WTC11 (cell line): ENCODE data around the gene CABLES1. TPM values are rescaled to one million over a fixed set of nuclear protein-coding genes. Genes with fewer than 3 reads are reported as not detected.

Experiments
- ATAC-seq: fragments of 200-7000 bp; cut with Tn5 transposase; 2 replicates; pipeline ENCODE4 v1.10.0; 2021; ENCODE audit warnings: mild to moderate bottlenecking, moderate library complexity
- CTCF ChIA-PET: fragments of 300-600 bp; sonication (Branson Sonifier 250); formaldehyde crosslinking; loops from one replicate; lab custom pipeline; 2021; ENCODE audit warnings: antibody characterized with exemption; lab: Charles Lee
- POLR2A ChIA-PET: fragments of 350-600 bp; sonication (Branson Sonifier 250); formaldehyde crosslinking; loops from one replicate; lab custom pipeline; 2021; ENCODE audit warnings: antibody characterized with exemption; lab: Charles Lee
- DNase-seq: peaks from one replicate; pipeline ENCODE4 v3.0.0; 2021; ENCODE audit warnings: low spot score
- H3K27ac Mint-ChIP-seq: 2 replicates; pipeline ENCODE4 v1.8.0; 2021; ENCODE audit warnings: mixed read lengths
- H3K27me3 Mint-ChIP-seq: 2 replicates; pipeline ENCODE4 v1.8.0; 2021; ENCODE audit warnings: low read depth, mild to moderate bottlenecking, moderate library complexity, mixed read lengths
- H3K36me3 Mint-ChIP-seq: 2 replicates; pipeline ENCODE4 v1.8.0; 2021; ENCODE audit warnings: mixed read lengths
- H3K4me1 Mint-ChIP-seq: 2 replicates; pipeline ENCODE4 v1.8.0; 2022; ENCODE audit warnings: mixed read lengths
- H3K4me3 Mint-ChIP-seq: 2 replicates; pipeline ENCODE4 v1.8.0; 2021; ENCODE audit warnings: mild to moderate bottlenecking, moderate library complexity, mixed read lengths
- H3K9me3 Mint-ChIP-seq: 2 replicates; pipeline ENCODE4 v1.8.0; 2021; ENCODE audit warnings: mixed read lengths
- CBFB ChIP-seq: sonication (generic); formaldehyde crosslinking; IDR thresholded peaks from 2 replicates; pipeline ENCODE4 v1.8.1; 2022; ENCODE audit warnings: mild to moderate bottlenecking, low read depth, missing genetic modification reagents
- CTCF ChIP-seq: fragments of 200-600 bp; IDR thresholded peaks from 2 replicates; pipeline ENCODE4 v1.8.0; 2022; ENCODE audit warnings: antibody characterized with exemption
- ESRRA ChIP-seq: sonication (generic); formaldehyde crosslinking; IDR thresholded peaks from 2 replicates; pipeline ENCODE4 v1.8.1; 2022; ENCODE audit warnings: mild to moderate bottlenecking, missing genetic modification reagents, borderline replicate concordance
- ETV6 ChIP-seq: sonication (generic); formaldehyde crosslinking; IDR thresholded peaks from 2 replicates; pipeline ENCODE4 v1.8.1; 2022; ENCODE audit warnings: mild to moderate bottlenecking, missing genetic modification reagents
- FOXP1 ChIP-seq: sonication (generic); formaldehyde crosslinking; IDR thresholded peaks from 2 replicates; pipeline ENCODE4 v1.8.0; 2022; ENCODE audit warnings: missing genetic modification reagents, mild to moderate bottlenecking, moderate library complexity, borderline replicate concordance
- HMGXB4 ChIP-seq: sonication (generic); formaldehyde crosslinking; IDR thresholded peaks from 2 replicates; pipeline ENCODE4 v1.8.1; 2023; ENCODE audit warnings: mild to moderate bottlenecking, moderate library complexity, missing genetic modification reagents
- MXD4 ChIP-seq: fragments of 250-450 bp; sonication (Bioruptor Pico); IDR thresholded peaks from 2 replicates; pipeline ENCODE4 v1.8.0; 2021; ENCODE audit warnings: mild to moderate bottlenecking, moderate library complexity, borderline replicate concordance
- RORB ChIP-seq: fragments of 250-450 bp; sonication (Bioruptor Pico); IDR thresholded peaks from 2 replicates; pipeline ENCODE4 v1.9.0; 2021; ENCODE audit warnings: mild to moderate bottlenecking
- SMAD3 ChIP-seq: sonication (generic); formaldehyde crosslinking; IDR thresholded peaks from 2 replicates; pipeline ENCODE4 v1.8.0; 2022; ENCODE audit warnings: missing genetic modification reagents, mild to moderate bottlenecking, borderline replicate concordance
- SMAD4 ChIP-seq: sonication (generic); formaldehyde crosslinking; IDR thresholded peaks from 2 replicates; pipeline ENCODE4 v1.8.0; 2022; ENCODE audit warnings: mild to moderate bottlenecking, missing genetic modification reagents
- ZNF138 ChIP-seq: sonication (generic); formaldehyde crosslinking; conservative IDR thresholded peaks from 2 replicates; pipeline ENCODE4 v1.8.1; 2022; ENCODE audit warnings: mild to moderate bottlenecking, moderate library complexity, missing genetic modification reagents
- ZNF671 ChIP-seq: fragments of 250-450 bp; sonication (Bioruptor Pico); IDR thresholded peaks from 2 replicates; pipeline ENCODE4 v1.8.0; 2021; ENCODE audit warnings: mild to moderate bottlenecking
- total RNA-seq: library from RNA; stranded (reverse); gene quantifications from 3 replicates; pipeline ENCODE4 v1.2.3, GENCODE V29; 2021
- TF ChIP-seq, protein P1 (sequence below): sonication (generic); formaldehyde crosslinking; IDR thresholded peaks from 2 replicates; pipeline ENCODE4 v1.8.0; 2022; ENCODE audit warnings: mild to moderate bottlenecking, missing genetic modification reagents
- TF ChIP-seq, protein P2 (sequence below): fragments of 250-450 bp; sonication (Bioruptor Pico); IDR thresholded peaks from 2 replicates; pipeline ENCODE4 v2.1.2; 2022; ENCODE audit warnings: mild to moderate bottlenecking, moderate library complexity

The CABLES1 gene
- total RNA-seq, 1 experiment from 2014 or later = 17.0 TPM

- no peaks in the 10 kb centered on the region for H3K9me3 Mint-ChIP-seq
- no peak for ATAC-seq
- peaks cover 9% of the 10 kb centered on the region for H3K4me1 Mint-ChIP-seq
- H3K36me3 Mint-ChIP-seq = peaks cover 14% of the 10 kb centered on the region; the same call in 1 of the 2 replicates
- no peak overlapping the region for H3K4me3 Mint-ChIP-seq
- H3K27me3 Mint-ChIP-seq = no peaks in the 10 kb centered on the region
- no peak overlapping the region for H3K27ac Mint-ChIP-seq
- ChIA-PET POLR2A (no interaction called here), CTCF (interaction anchor here (0.7 to 4.4 kb wide), 4 partner anchors 10 to 153 kb away, joined by 3 to 37 read pairs (median 4); no protein-coding TSS in a partner anchor)
- no peak for TF ChIP-seq ZNF138
- no peak for TF ChIP-seq ESRRA
- no peak for DNase-seq
Measured at GRCh38 chr18:23226391-23226790, 91.1 kb downstream of the CABLES1 start.

DNA sequence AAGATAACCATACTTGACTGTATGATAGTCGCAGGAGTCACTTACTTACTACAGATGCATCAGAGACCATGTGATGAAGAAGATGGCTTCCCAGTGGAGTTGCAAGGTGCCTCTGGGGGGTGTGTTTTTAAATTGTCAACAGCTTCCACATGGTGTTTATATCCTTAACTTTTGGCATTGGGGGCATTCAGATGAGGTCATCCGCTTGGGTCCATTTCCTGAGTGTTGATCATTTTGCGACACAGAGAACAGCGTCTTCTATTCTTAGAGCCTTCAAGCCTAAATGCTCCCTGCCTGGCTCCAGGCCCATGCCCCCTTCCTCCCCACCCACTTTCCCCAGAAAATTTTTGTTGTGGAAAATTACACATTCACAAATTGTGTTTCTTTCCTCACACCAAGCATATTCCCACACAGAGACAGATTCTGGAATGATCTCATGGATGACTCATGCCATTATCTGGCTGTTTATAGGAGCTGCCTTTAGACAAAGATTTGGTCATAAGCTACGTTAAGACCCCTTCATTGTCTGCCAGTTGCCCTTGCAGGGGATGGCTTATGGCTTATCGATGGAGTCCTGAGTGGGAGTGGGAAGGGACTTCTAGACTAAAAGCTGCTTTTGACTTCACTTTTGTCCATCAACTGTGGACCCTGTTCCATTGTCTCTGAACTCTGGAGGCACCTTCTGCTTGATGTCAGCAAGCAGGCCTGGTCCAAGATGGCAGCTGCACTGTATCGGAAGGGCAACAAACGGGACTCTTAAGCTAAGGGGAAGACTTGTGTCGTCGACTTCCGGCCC lies 91.8 kb downstream of the CABLES1 start:
- no peak for ATAC-seq
- CTCF ChIA-PET = interaction anchor here (0.9 to 1.5 kb wide), 5 partner anchors 10 to 152 kb away, joined by 3 to 5 read pairs (median 3); no protein-coding TSS in a partner anchor

GRCh38 chr18:23227726-23228070 lies 92.4 kb downstream of the CABLES1 start:
- no peak for DNase-seq
- H3K9me3 Mint-ChIP-seq = no peaks in the 10 kb centered on the region
- TF ChIP-seq HMGXB4 (CRISPR knock-in tag) (no peak), FOXP1 (CRISPR knock-in tag) (no peak), CBFB (CRISPR knock-in tag) (no peak), CTCF (no peak), ZNF671 (CRISPR knock-in tag) (no peak), RORB (CRISPR knock-in tag) (no peak), MXD4 (CRISPR knock-in tag) (no peak), SMAD3 (no peak), ETV6 (CRISPR knock-in tag) (no peak)
- TF ChIP-seq, protein P1, sequence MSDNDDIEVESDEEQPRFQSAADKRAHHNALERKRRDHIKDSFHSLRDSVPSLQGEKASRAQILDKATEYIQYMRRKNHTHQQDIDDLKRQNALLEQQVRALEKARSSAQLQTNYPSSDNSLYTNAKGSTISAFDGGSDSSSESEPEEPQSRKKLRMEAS = no peak
- CTCF ChIA-PET = interaction anchor here (0.6 to 1.4 kb wide), 6 partner anchors 15 to 271 kb away, joined by 3 to 7 read pairs (median 4); no protein-coding TSS in a partner anchor
- no peak overlapping the region for H3K4me3 Mint-ChIP-seq
- H3K36me3 Mint-ChIP-seq = peaks cover 14% of the 10 kb centered on the region; the same call in 1 of the 2 replicates
- POLR2A ChIA-PET = interaction anchor here (1.1 kb wide), 1 partner anchor 55 kb away, joined by 3 read pairs; no protein-coding TSS in a partner anchor
- H3K27ac Mint-ChIP-seq = no peak overlapping the region
- no peak for ATAC-seq
- H3K27me3 Mint-ChIP-seq = no peaks in the 10 kb centered on the region
- peaks cover 21% of the 10 kb centered on the region for H3K4me1 Mint-ChIP-seq

More for the DNA sequence above, 91.8 kb downstream of the CABLES1 start:
- H3K27me3 Mint-ChIP-seq = no peaks in the 10 kb centered on the region
- TF ChIP-seq, protein P2, sequence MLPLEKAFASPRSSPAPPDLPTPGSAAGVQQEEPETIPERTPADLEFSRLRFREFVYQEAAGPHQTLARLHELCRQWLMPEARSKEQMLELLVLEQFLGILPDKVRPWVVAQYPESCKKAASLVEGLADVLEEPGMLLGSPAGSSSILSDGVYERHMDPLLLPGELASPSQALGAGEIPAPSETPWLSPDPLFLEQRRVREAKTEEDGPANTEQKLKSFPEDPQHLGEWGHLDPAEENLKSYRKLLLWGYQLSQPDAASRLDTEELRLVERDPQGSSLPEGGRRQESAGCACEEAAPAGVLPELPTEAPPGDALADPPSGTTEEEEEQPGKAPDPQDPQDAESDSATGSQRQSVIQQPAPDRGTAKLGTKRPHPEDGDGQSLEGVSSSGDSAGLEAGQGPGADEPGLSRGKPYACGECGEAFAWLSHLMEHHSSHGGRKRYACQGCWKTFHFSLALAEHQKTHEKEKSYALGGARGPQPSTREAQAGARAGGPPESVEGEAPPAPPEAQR (CRISPR knock-in tag) = no peak
- no peak for TF ChIP-seq SMAD4 (CRISPR knock-in tag)
- H3K36me3 Mint-ChIP-seq = peaks cover 14% of the 10 kb centered on the region; the same call in 1 of the 2 replicates
- POLR2A ChIA-PET = no interaction called here
- no peak overlapping the region; the same call in 1 of the 2 replicates for H3K27ac Mint-ChIP-seq
- H3K4me1 Mint-ChIP-seq = peaks cover 16% of the 10 kb centered on the region
- H3K4me3 Mint-ChIP-seq = no peak overlapping the region
- DNase-seq = no peak
- H3K9me3 Mint-ChIP-seq = no peaks in the 10 kb centered on the region
